K562 (cell line): ENCODE measurements around the gene ASB6. TPM values are rescaled to one million over a fixed set of nuclear protein-coding genes. Genes with fewer than 3 reads are reported as not detected.
A peak's percentile ranks its signal among the peaks of the same experiment; 100 is the strongest.

Experiments
- ATAC-seq: fragments of 200-7000 bp; cut with Tn5 transposase; 3 replicates; pipeline ENCODE4 v1.9.1; 2020; ENCODE audit warnings: moderate library complexity
- BruUV-seq: library from RNA; stranded (reverse); fragments of 400-500 nt; replicated peaks from 2 replicates; lab custom pipeline; 2021; lab: Mats Ljungman, UMichigan
- CTCF ChIA-PET: fragments of 300-600 bp; formaldehyde crosslinking; extraction: SDS; loops from one replicate; lab custom pipeline; 2021; ENCODE audit warnings: low intra/inter-chr PET ratio; lab: Yijun Ruan, JAX
- POLR2A ChIA-PET: fragments of 300-600, 350-650 bp; sonication (Branson Sonifier 250); formaldehyde crosslinking; extraction: SDS; loops from one replicate; lab custom pipeline; 2021; ENCODE audit warnings: antibody characterized with exemption, inconsistent platforms; lab: Yijun Ruan, JAX
- DNase-seq, 4 experiments: peaks; one replicate each; pipeline versions ENCODE4 v3.0.0 to v3.0.0-alpha.2; 2011 to 2018; ENCODE audit warnings: low spot score in 3 of 4, mixed read lengths in 3 of 4; ENCODE audit errors: extremely low read depth in 1 of 4
- FAIRE-seq: peaks from 2 replicates; lab custom pipeline; 2011; peaks lifted over from hg19 to GRCh38; lab: Jason Lieb, UNC
- H2AFZ ChIP-seq: 2 replicates; pipeline ENCODE4 v1.6.0; 2011; ENCODE audit warnings: low read depth, low read length, control low read depth, inconsistent platforms
- H3K27ac ChIP-seq: fragments of 200-600 bp; 3 replicates; pipeline ENCODE4 v1.8.0; 2011; ENCODE audit warnings: low read depth, mild to moderate bottlenecking, control low read depth, inconsistent platforms, low read length, moderate library complexity, mixed read lengths; ENCODE audit errors: extremely low read depth
- H3K27me3 ChIP-seq, 2 experiments: fragments of 300-600 bp in 1 of 2; 2 replicates in 1 of 2; 3 replicates in 1 of 2; pipeline versions ENCODE4 v1.6.0 to v1.8.0; 2011; ENCODE audit warnings: inconsistent platforms in 2 of 2, low read length in 2 of 2, mild to moderate bottlenecking in 1 of 2, mixed read lengths in 1 of 2, moderate library complexity in 1 of 2; ENCODE audit not compliant: control insufficient read depth in 2 of 2, insufficient read depth in 2 of 2
- H3K36me3 ChIP-seq: fragments of 300-600 bp; 3 replicates; pipeline ENCODE4 v1.8.0; 2011; ENCODE audit warnings: mild to moderate bottlenecking, low read length, inconsistent platforms; ENCODE audit not compliant: control insufficient read depth, insufficient read depth
- H3K4me1 ChIP-seq, 2 experiments: fragments of 200-600 bp in 1 of 2; replicated peaks in 1 of 2; 2 replicates in 1 of 2; 3 replicates in 1 of 2; pipeline versions ENCODE4 v1.5.1 to v1.8.0; 2011; ENCODE audit warnings: inconsistent platforms in 2 of 2, low read length in 2 of 2, mild to moderate bottlenecking in 1 of 2, mixed read lengths in 1 of 2, moderate library complexity in 1 of 2; ENCODE audit not compliant: control insufficient read depth in 2 of 2, insufficient read depth in 2 of 2
- H3K4me2 ChIP-seq: 2 replicates; pipeline ENCODE4 v1.6.1; 2011; ENCODE audit warnings: low read length, control low read depth, inconsistent platforms, mixed read lengths; ENCODE audit not compliant: insufficient read depth
- H3K4me3 ChIP-seq: fragments of 200-600 bp; sonication (generic), shearing (Covaris generic); 2 replicates; pipeline ENCODE4 v1.5.1; 2016; ENCODE audit warnings: control low read depth, inconsistent platforms
- H3K79me2 ChIP-seq: fragments of 200-600 bp; 3 replicates; pipeline ENCODE4 v1.8.0; 2011; ENCODE audit warnings: low read length, inconsistent platforms; ENCODE audit not compliant: control insufficient read depth, insufficient read depth
- H3K9ac ChIP-seq, 2 experiments: 2 replicates each; pipeline versions ENCODE4 v1.6.0 to v1.6.1; 2011; ENCODE audit warnings: low read depth in 2 of 2, low read length in 2 of 2, control low read depth in 1 of 2, inconsistent platforms in 1 of 2, mild to moderate bottlenecking in 1 of 2, mixed read lengths in 1 of 2; ENCODE audit not compliant: insufficient read depth in 1 of 2
- H3K9me1 ChIP-seq: one replicate; pipeline ENCODE4 v1.6.0; 2011; ENCODE audit warnings: inconsistent platforms, mild to moderate bottlenecking, low read length, moderate library complexity; ENCODE audit not compliant: control insufficient read depth, insufficient read depth
- H3K9me3 ChIP-seq: replicated peaks from 2 replicates; pipeline ENCODE4 v1.5.1; 2011; ENCODE audit warnings: low read depth, low read length, inconsistent platforms; ENCODE audit not compliant: control insufficient read depth, insufficient read depth
- H4K20me1 ChIP-seq: replicated peaks from 2 replicates; pipeline ENCODE4 v1.6.1; 2011; ENCODE audit warnings: low read length, inconsistent platforms, mixed read lengths; ENCODE audit not compliant: control insufficient read depth, insufficient read depth
- E4F1 ChIP-seq: fragments of 250-450 bp; sonication (Bioruptor Pico); IDR thresholded peaks from 2 replicates; pipeline ENCODE4 v1.5.0; 2021; ENCODE audit warnings: mild to moderate bottlenecking, borderline replicate concordance
- HSF4 ChIP-seq: fragments of 250-450 bp; sonication (Bioruptor Pico); IDR thresholded peaks from 2 replicates; pipeline ENCODE4 v2.1.2; 2022; ENCODE audit warnings: mild to moderate bottlenecking, moderate library complexity, borderline replicate concordance
- JUN ChIP-seq, 2 experiments: sonication (generic) in 1 of 2; formaldehyde crosslinking in 1 of 2; IDR thresholded peaks; 2 replicates each; pipeline versions ENCODE4 v1.6.1 to v1.8.0; 2012 to 2022; ENCODE audit warnings: borderline replicate concordance in 2 of 2, mild to moderate bottlenecking in 2 of 2, improper control_type of control experiment in 1 of 2, low read depth in 1 of 2, low read length in 1 of 2, missing genetic modification reagents in 1 of 2
- KLF10 ChIP-seq: fragments of 250-450 bp; sonication (Bioruptor Pico); IDR thresholded peaks from 2 replicates; pipeline ENCODE4 v1.6.1; 2021; ENCODE audit warnings: matching md5 sums
- SRSF1 ChIP-seq: fragments of 200-400 bp; formaldehyde crosslinking; IDR thresholded peaks from 2 replicates; pipeline ENCODE4 v1.6.1; 2017; ENCODE audit warnings: mild to moderate bottlenecking, low read depth, low read length, moderate library complexity
- ZNF316 ChIP-seq: fragments of 450-650 bp; IDR thresholded peaks from 2 replicates; pipeline ENCODE4 v1.6.1; 2016
- ZNF445 ChIP-seq: fragments of 250-450 bp; sonication (Bioruptor Pico); IDR thresholded peaks from 2 replicates; pipeline ENCODE4 v1.4.0; 2020; ENCODE audit warnings: low read depth, mild to moderate bottlenecking, moderate library complexity
- WGBS: fragments of 100-300 bp; shearing (Covaris generic); methylation state at CpG from one replicate; pipeline ENCODE4 v1.1.6; 2016; ENCODE audit warnings: low coverage, mixed read lengths; ENCODE audit not compliant: insufficient coverage; ENCODE audit errors: missing lambda C conversion rate; 5-methylcytosine and 5-hydroxymethylcytosine counted together
- in situ Hi-C: fragments of 300-500 bp; cut with MboI; formaldehyde crosslinking; loops from 4 replicates; pipeline ENCODE4 v1.15.0; 2018; ENCODE audit warnings: inconsistent platforms, mixed read lengths
- intact Hi-C: fragments of 100-400 bp; cut with micrococcal nuclease; formaldehyde crosslinking; loops from 2 replicates; pipeline ENCODE4 v1.14.2; 2022
- polyA plus RNA-seq, 8 experiments: library from polyadenylated mRNA; depleted of rRNA in 4 of 8; stranded (reverse) in 5 of 8; unstranded in 3 of 8; fragments of >200 nt; fragmentation: Nextera tagmentation in 2 of 8; fragmentation: Illumina TruSeq in 1 of 8; extraction: Ambion mirVana in 2 of 8; extraction: Trizol in 1 of 8; gene quantifications; 2 replicates each; pipeline versions ENCODE4 v1.2.1 to v1.2.3, GENCODE V29; 2011 to 2014; ENCODE audit warnings: inconsistent platforms in 1 of 8, missing spikeins in 1 of 8
- total RNA-seq, 7 experiments: library from RNA; depleted of rRNA in 6 of 7; stranded (reverse); fragments of >200 nt in 6 of 7; fragmentation: Illumina TruSeq in 2 of 7; extraction: Trizol in 2 of 7; gene quantifications; 2 replicates each; pipeline versions ENCODE4 v1.2.1 to v1.2.3, GENCODE V29; 2011 to 2021; ENCODE audit warnings: low replicate concordance in 1 of 7

ASB6 gene
- total and polyA plus RNA-seq, 9 of the 15 experiments (the other 6 are each of a cell fraction or from before 2014, with no cell fraction given) = 0.92 to 17.8 (median 11.3) TPM

- TF ChIP-seq E4F1 (CRISPR knock-in tag) (no peak), HSF4 (CRISPR knock-in tag) (no peak), JUN (IDR thresholded peaks at IDR 0.05; ENCODE audit: borderline replicate concordance, low read depth, low read length) (no peak), JUN (CRISPR knock-in tag; IDR thresholded peaks at IDR 0.05; ENCODE audit: borderline replicate concordance) (no peak)
These were observed 23.4 kb upstream of the ASB6 start, which contains the start of gene PRRX2 (continued) for GRCh38 chr9:129665389-129665775.

- Histone ChIP-seq H3K27me3 (peaks cover 22 to 41% of the 10 kb centered on the region in 2 experiments), H3K4me2 (no peak overlapping the region), H3K9me3 (no peaks in the 10 kb centered on the region), H3K27ac (no peak overlapping the region), H2AFZ (no peak overlapping the region), H3K9ac (no peak overlapping the region), H4K20me1 (no peaks in the 10 kb centered on the region), H3K79me2 (no peaks in the 10 kb centered on the region), H3K9me1 (no peaks in the 10 kb centered on the region)
- intact Hi-C loops = no loop called here
- 25% methylated on average over 18 of the region's 36 CpGs for WGBS
- BruUV-seq = no TSS peak
- ATAC-seq (0 out of 3 replicates have a peak, but pooled peaks have one; percentile 26), DNase-seq (no peak), FAIRE-seq (no peak)
- ChIA-PET POLR2A (no interaction called here), CTCF (no interaction called here)
- in situ Hi-C loops = loop anchor here (10.0 to 25.0 kb wide), 2 partner anchors 672 to 760 kb away; no protein-coding TSS in a partner anchor
- TF ChIP-seq KLF10 (CRISPR knock-in tag) (no peak), SRSF1 (no peak), ZNF316 (no peak), ZNF445 (CRISPR knock-in tag) (no peak)
- TF ChIP-seq, all 486 proteins: peak for 0
- Histone ChIP-seq H3K4me3 (no peak overlapping the region), H3K4me1 (peaks cover 0 to 28% of the 10 kb centered on the region in 2 experiments; a peak in 2 of 5 replicates), H3K36me3 (no peaks in the 10 kb centered on the region)
These were observed 22.9 kb upstream of the ASB6 start for GRCh38 chr9:129664746-129665388.
